ENCODE measurements around the gene KSR2.

Gene KSR2

GRCh38 chr12:117867348-117867747 is 101.4 kb downstream of the KSR2 start:
- H2BK5ac ChIP-seq (ENCODE audit: low read depth, low read length, poor library complexity) = no peak overlapping the region
- H3K18ac ChIP-seq (ENCODE audit: low read length) = no peak overlapping the region
- no peaks in the 10 kb centered on the region for H3K27me3 ChIP-seq (ENCODE audit: insufficient read depth, low read length)
- H3K9ac ChIP-seq (ENCODE audit: low read length) = no peak overlapping the region
- no peaks in the 10 kb centered on the region for H3K9me3 ChIP-seq (ENCODE audit: insufficient read depth, low read depth, low read length)
- H2BK12ac ChIP-seq (ENCODE audit: low read length) = no peak overlapping the region
- no peak overlapping the region for H3K23ac ChIP-seq (ENCODE audit: low read length)
- no CpG with 5 or more reads among the region's 5 CpGs for WGBS (ENCODE audit: extremely low coverage, insufficient coverage, insufficient read length)
- H3K27ac ChIP-seq (ENCODE audit: low read depth, low read length) = no peak overlapping the region
- H2AK5ac ChIP-seq (ENCODE audit: low read length) = no peak overlapping the region
- no peak overlapping the region for H4K91ac ChIP-seq (ENCODE audit: low read depth, low read length)
- no peaks in the 10 kb centered on the region for H3K79me1 ChIP-seq (ENCODE audit: low read length)
- no peaks in the 10 kb centered on the region for H3K79me2 ChIP-seq (ENCODE audit: control insufficient read depth, insufficient read depth, low read length, poor library complexity)
- H3K4me1 ChIP-seq (ENCODE audit: control insufficient read depth in 1 of 2, insufficient read depth in 2 of 2, low read length in 2 of 2) = no peaks in the 10 kb centered on the region
- DNase-seq = no peak
- no peak overlapping the region for H2BK120ac ChIP-seq (ENCODE audit: insufficient read depth, low read length, poor library complexity)
- H4K8ac ChIP-seq (ENCODE audit: low read depth, low read length) = no peak overlapping the region
- no peaks in the 10 kb centered on the region for H3K36me3 ChIP-seq (ENCODE audit: control insufficient read depth in 1 of 2, insufficient read depth in 2 of 2, low read length in 2 of 2)
- no peak overlapping the region for H3K4me3 ChIP-seq (ENCODE audit: low read depth, low read length)
- H3K4ac ChIP-seq (ENCODE audit: low read depth, low read length) = no peak overlapping the region
- H3K4me2 ChIP-seq (ENCODE audit: low read length) = no peak overlapping the region
- no peak overlapping the region for H4K12ac ChIP-seq (ENCODE audit: low read depth, low read length)
- H3K14ac ChIP-seq (ENCODE audit: low read length) = no peak overlapping the region
- no peak overlapping the region for H2AFZ ChIP-seq (ENCODE audit: insufficient read depth, low read length, poor library complexity)

GRCh38 chr12:117865505-117865904 is 103.3 kb downstream of the KSR2 start:
- no peak overlapping the region for H2BK5ac ChIP-seq (ENCODE audit: low read depth, low read length, poor library complexity)
- no peak overlapping the region for H2BK120ac ChIP-seq (ENCODE audit: insufficient read depth, low read length, poor library complexity)
- H3K9me3 ChIP-seq (ENCODE audit: insufficient read depth, low read depth, low read length) = no peaks in the 10 kb centered on the region
- H3K23ac ChIP-seq (ENCODE audit: low read length) = no peak overlapping the region
- no peak overlapping the region for H3K18ac ChIP-seq (ENCODE audit: low read length)
- no peak overlapping the region for H3K14ac ChIP-seq (ENCODE audit: low read length)
- H3K9ac ChIP-seq (ENCODE audit: low read length) = no peak overlapping the region
- no peak overlapping the region for H2BK12ac ChIP-seq (ENCODE audit: low read length)
- H3K27ac ChIP-seq (ENCODE audit: low read depth, low read length) = no peak overlapping the region
- no peak overlapping the region for H3K4me3 ChIP-seq (ENCODE audit: low read depth, low read length)
- H3K36me3 ChIP-seq (ENCODE audit: control insufficient read depth in 1 of 2, insufficient read depth in 2 of 2, low read length in 2 of 2) = no peaks in the 10 kb centered on the region
- no peak overlapping the region for H4K91ac ChIP-seq (ENCODE audit: low read depth, low read length)
- H3K4me1 ChIP-seq (ENCODE audit: control insufficient read depth in 1 of 2, insufficient read depth in 2 of 2, low read length in 2 of 2) = no peaks in the 10 kb centered on the region
- H3K4ac ChIP-seq (ENCODE audit: low read depth, low read length) = no peak overlapping the region
- H3K79me2 ChIP-seq (ENCODE audit: control insufficient read depth, insufficient read depth, low read length, poor library complexity) = no peaks in the 10 kb centered on the region
- no peak for DNase-seq
- H3K79me1 ChIP-seq (ENCODE audit: low read length) = no peaks in the 10 kb centered on the region
- no CpG with 5 or more reads among the region's 3 CpGs for WGBS (ENCODE audit: extremely low coverage, insufficient coverage, insufficient read length)
- no peak overlapping the region for H2AFZ ChIP-seq (ENCODE audit: insufficient read depth, low read length, poor library complexity)
- no peak overlapping the region for H4K8ac ChIP-seq (ENCODE audit: low read depth, low read length)
- H3K4me2 ChIP-seq (ENCODE audit: low read length) = no peak overlapping the region
- no peak overlapping the region for H4K12ac ChIP-seq (ENCODE audit: low read depth, low read length)
- H3K27me3 ChIP-seq (ENCODE audit: insufficient read depth, low read length) = no peaks in the 10 kb centered on the region
- H2AK5ac ChIP-seq (ENCODE audit: low read length) = no peak overlapping the region

GRCh38 chr12:117863002-117863709 is 105.6 kb downstream of the KSR2 start:
- H3K79me1 ChIP-seq (ENCODE audit: low read length) = no peaks in the 10 kb centered on the region
- no CpG with 5 or more reads among the region's 10 CpGs for WGBS (ENCODE audit: extremely low coverage, insufficient coverage, insufficient read length)
- H3K4ac ChIP-seq (ENCODE audit: low read depth, low read length) = no peak overlapping the region
- H4K8ac ChIP-seq (ENCODE audit: low read depth, low read length) = no peak overlapping the region
- no peak overlapping the region for H3K4me3 ChIP-seq (ENCODE audit: low read depth, low read length)
- H3K4me1 ChIP-seq (ENCODE audit: control insufficient read depth in 1 of 2, insufficient read depth in 2 of 2, low read length in 2 of 2) = no peaks in the 10 kb centered on the region
- no peaks in the 10 kb centered on the region for H3K79me2 ChIP-seq (ENCODE audit: control insufficient read depth, insufficient read depth, low read length, poor library complexity)
- no peak overlapping the region for H2BK12ac ChIP-seq (ENCODE audit: low read length)
- H2AFZ ChIP-seq (ENCODE audit: insufficient read depth, low read length, poor library complexity) = no peak overlapping the region
- DNase-seq = no peak
- no peak overlapping the region for H3K4me2 ChIP-seq (ENCODE audit: low read length)
- no peak overlapping the region for H3K14ac ChIP-seq (ENCODE audit: low read length)
- H2BK5ac ChIP-seq (ENCODE audit: low read depth, low read length, poor library complexity) = no peak overlapping the region
- no peak overlapping the region for H3K27ac ChIP-seq (ENCODE audit: low read depth, low read length)
- no peak overlapping the region for H3K23ac ChIP-seq (ENCODE audit: low read length)
- no peaks in the 10 kb centered on the region for H3K27me3 ChIP-seq (ENCODE audit: insufficient read depth, low read length)
- H3K9me3 ChIP-seq (ENCODE audit: insufficient read depth, low read depth, low read length) = no peaks in the 10 kb centered on the region
- no peak overlapping the region for H2AK5ac ChIP-seq (ENCODE audit: low read length)
- no peak overlapping the region for H2BK120ac ChIP-seq (ENCODE audit: insufficient read depth, low read length, poor library complexity)
- H3K9ac ChIP-seq (ENCODE audit: low read length) = no peak overlapping the region
- H4K91ac ChIP-seq (ENCODE audit: low read depth, low read length) = no peak overlapping the region
- no peak overlapping the region for H3K18ac ChIP-seq (ENCODE audit: low read length)
- H4K12ac ChIP-seq (ENCODE audit: low read depth, low read length) = no peak overlapping the region
- H3K36me3 ChIP-seq (ENCODE audit: control insufficient read depth in 1 of 2, insufficient read depth in 2 of 2, low read length in 2 of 2) = no peaks in the 10 kb centered on the region

GRCh38 chr12:117861691-117862090 is 107.1 kb downstream of the KSR2 start:
- Histone ChIP-seq H4K8ac (ENCODE audit: low read depth, low read length) (no peak overlapping the region), H3K79me1 (ENCODE audit: low read length) (no peaks in the 10 kb centered on the region), H2BK120ac (ENCODE audit: insufficient read depth, low read length, poor library complexity) (no peak overlapping the region), H3K18ac (ENCODE audit: low read length) (no peak overlapping the region), H3K9ac (ENCODE audit: low read length) (no peak overlapping the region), H3K14ac (ENCODE audit: low read length) (no peak overlapping the region), H4K12ac (ENCODE audit: low read depth, low read length) (no peak overlapping the region), H2BK5ac (ENCODE audit: low read depth, low read length, poor library complexity) (no peak overlapping the region), H3K4me3 (ENCODE audit: low read depth, low read length) (no peak overlapping the region), H3K9me3 (ENCODE audit: insufficient read depth, low read depth, low read length) (no peaks in the 10 kb centered on the region), H3K4me2 (ENCODE audit: low read length) (no peak overlapping the region), H2AFZ (ENCODE audit: insufficient read depth, low read length, poor library complexity) (no peak overlapping the region), H3K79me2 (ENCODE audit: control insufficient read depth, insufficient read depth, low read length, poor library complexity) (no peaks in the 10 kb centered on the region), H3K23ac (ENCODE audit: low read length) (no peak overlapping the region), H2AK5ac (ENCODE audit: low read length) (no peak overlapping the region), H3K4me1 (ENCODE audit: control insufficient read depth in 1 of 2, insufficient read depth in 2 of 2, low read length in 2 of 2) (no peaks in the 10 kb centered on the region), H3K36me3 (ENCODE audit: control insufficient read depth in 1 of 2, insufficient read depth in 2 of 2, low read length in 2 of 2) (no peaks in the 10 kb centered on the region), H2BK12ac (ENCODE audit: low read length) (no peak overlapping the region), H3K4ac (ENCODE audit: low read depth, low read length) (no peak overlapping the region), H4K91ac (ENCODE audit: low read depth, low read length) (no peak overlapping the region), H3K27ac (ENCODE audit: low read depth, low read length) (no peak overlapping the region), H3K27me3 (ENCODE audit: insufficient read depth, low read length) (no peaks in the 10 kb centered on the region)
- DNase-seq = no peak
